ENCODE data around the gene CRMP1.

DNA sequence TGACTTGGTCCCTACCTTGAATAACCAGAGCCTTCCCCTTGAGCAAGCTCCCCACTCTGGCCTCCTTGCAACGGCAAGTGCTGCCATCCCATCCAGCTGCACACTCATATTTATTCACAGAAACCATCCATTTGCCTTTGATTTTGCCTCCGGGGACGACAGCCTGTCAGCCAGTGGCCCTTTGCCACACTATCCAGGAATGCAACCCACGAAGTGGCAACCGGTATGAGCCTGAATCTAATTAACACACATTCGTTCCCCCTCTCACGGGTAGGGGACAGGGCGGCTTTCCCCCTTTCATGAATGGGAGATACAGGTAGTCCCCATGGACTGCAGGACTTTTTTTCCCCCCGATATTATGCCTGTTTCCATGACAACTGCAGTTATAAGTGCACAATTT lies 15.5 kb downstream of the CRMP1 start:
- TF ChIP-seq, protein P1, sequence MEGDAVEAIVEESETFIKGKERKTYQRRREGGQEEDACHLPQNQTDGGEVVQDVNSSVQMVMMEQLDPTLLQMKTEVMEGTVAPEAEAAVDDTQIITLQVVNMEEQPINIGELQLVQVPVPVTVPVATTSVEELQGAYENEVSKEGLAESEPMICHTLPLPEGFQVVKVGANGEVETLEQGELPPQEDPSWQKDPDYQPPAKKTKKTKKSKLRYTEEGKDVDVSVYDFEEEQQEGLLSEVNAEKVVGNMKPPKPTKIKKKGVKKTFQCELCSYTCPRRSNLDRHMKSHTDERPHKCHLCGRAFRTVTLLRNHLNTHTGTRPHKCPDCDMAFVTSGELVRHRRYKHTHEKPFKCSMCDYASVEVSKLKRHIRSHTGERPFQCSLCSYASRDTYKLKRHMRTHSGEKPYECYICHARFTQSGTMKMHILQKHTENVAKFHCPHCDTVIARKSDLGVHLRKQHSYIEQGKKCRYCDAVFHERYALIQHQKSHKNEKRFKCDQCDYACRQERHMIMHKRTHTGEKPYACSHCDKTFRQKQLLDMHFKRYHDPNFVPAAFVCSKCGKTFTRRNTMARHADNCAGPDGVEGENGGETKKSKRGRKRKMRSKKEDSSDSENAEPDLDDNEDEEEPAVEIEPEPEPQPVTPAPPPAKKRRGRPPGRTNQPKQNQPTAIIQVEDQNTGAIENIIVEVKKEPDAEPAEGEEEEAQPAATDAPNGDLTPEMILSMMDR (IDR thresholded peaks at IDR 0.05) = no peak
- no peak for TF ChIP-seq POLR2A (IDR thresholded peaks at IDR 0.05)
